ENCODE data around the gene ST8SIA5. TPM values are rescaled to one million over a fixed set of nuclear protein-coding genes. Genes with fewer than 3 reads are reported as not detected.

ST8SIA5 gene
- total and polyA plus RNA-seq, 10 donors = under 0.01 to 0.30 (median 0.07) TPM; not detected in 3

DNA sequence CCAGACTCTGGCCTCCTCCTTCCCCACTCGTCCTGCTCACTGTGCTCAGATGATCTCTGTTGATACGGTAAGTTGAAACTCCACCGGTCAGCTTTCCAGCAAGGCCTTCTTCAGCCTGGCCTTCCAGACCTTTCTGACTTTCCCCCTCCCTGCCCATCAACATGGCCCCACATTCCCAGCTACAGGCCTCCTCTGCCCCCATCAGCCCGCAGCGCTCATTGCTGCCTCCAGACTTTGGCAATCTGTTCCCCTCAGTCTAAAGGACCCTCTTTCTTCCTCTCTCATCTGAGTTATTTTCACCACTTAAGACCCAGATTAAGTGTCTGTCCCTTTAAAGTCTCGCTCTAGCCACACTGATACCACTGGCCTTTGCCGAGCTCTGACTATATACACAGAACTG is 110.4 kb downstream of the ST8SIA5 start:
- Histone ChIP-seq H3K27ac (no peak overlapping the region), H3K9me3 (no peaks in the 10 kb centered on the region), H3K4me1 (no peaks in the 10 kb centered on the region), H3K36me3 (no peaks in the 10 kb centered on the region), H3K4me3 (no peak overlapping the region), H3K27me3 (replicated peaks in 1 of 7) (no peaks in the 10 kb centered on the region)
- TF ChIP-seq POLR2A (IDR thresholded peaks at IDR 0.05) = no peak
- TF ChIP-seq, protein P1, sequence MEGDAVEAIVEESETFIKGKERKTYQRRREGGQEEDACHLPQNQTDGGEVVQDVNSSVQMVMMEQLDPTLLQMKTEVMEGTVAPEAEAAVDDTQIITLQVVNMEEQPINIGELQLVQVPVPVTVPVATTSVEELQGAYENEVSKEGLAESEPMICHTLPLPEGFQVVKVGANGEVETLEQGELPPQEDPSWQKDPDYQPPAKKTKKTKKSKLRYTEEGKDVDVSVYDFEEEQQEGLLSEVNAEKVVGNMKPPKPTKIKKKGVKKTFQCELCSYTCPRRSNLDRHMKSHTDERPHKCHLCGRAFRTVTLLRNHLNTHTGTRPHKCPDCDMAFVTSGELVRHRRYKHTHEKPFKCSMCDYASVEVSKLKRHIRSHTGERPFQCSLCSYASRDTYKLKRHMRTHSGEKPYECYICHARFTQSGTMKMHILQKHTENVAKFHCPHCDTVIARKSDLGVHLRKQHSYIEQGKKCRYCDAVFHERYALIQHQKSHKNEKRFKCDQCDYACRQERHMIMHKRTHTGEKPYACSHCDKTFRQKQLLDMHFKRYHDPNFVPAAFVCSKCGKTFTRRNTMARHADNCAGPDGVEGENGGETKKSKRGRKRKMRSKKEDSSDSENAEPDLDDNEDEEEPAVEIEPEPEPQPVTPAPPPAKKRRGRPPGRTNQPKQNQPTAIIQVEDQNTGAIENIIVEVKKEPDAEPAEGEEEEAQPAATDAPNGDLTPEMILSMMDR (IDR thresholded peaks at IDR 0.05 in 8 of 11, conservative IDR thresholded peaks at IDR 0.05 in 3 of 11) = no peak
- no peak for TF ChIP-seq POLR2AphosphoS5 (IDR thresholded peaks at IDR 0.05)
- WGBS, 5 donors = 85 to 89% (median 88%) methylated on average over 7 of the region's 7 CpGs
- DNase-seq = no peak
- intact Hi-C loops (cut with DNase I; ENCODE audit: low total_unique reads) = no loop called here

- no peak for DNase-seq
- Histone ChIP-seq H3K27ac (no peak overlapping the region), H3K36me3 (no peaks in the 10 kb centered on the region), H3K9me3 (no peaks in the 10 kb centered on the region), H3K4me1 (no peaks in the 10 kb centered on the region), H3K4me3 (no peak overlapping the region), H3K27me3 (replicated peaks in 1 of 7) (no peaks in the 10 kb centered on the region)
- intact Hi-C loops (cut with DNase I; ENCODE audit: low total_unique reads) = no loop called here
- TF ChIP-seq, protein P1 (IDR thresholded peaks at IDR 0.05 in 8 of 11, conservative IDR thresholded peaks at IDR 0.05 in 3 of 11) = no peak
- TF ChIP-seq POLR2AphosphoS5 (IDR thresholded peaks at IDR 0.05) = no peak
- TF ChIP-seq POLR2A (IDR thresholded peaks at IDR 0.05) = no peak
- 61 to 90% (median 83%) methylated on average over 3 to 5 of the region's 5 CpGs for WGBS, 5 donors
Observed at GRCh38 chr18:46642561-46642960, 114.3 kb downstream of the ST8SIA5 start.

DNA sequence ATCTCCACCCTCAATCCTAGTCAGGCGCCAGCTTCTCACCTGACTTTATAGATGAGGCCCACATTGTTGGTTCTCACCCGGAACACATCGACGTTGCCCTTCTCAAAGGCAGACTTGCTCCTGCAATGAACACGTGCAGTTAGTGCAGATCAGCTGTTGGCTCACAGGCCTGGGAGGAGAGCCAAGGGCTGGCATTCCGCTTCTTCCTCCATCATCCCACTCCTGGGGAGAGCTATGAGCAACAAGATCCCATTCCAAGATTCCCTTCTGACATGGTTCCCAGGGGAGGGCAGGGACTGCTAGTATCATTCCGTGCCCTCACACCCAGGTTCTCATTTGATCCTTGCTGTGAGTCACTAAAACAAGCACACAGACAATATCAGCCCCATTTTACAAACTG is 114.9 kb downstream of the ST8SIA5 start:
- DNase-seq = no peak
- 88 to 94% (median 91%) methylated on average over 7 of the region's 7 CpGs for WGBS, 5 donors
- intact Hi-C loops (cut with DNase I; ENCODE audit: low total_unique reads) = no loop called here
- H3K36me3 ChIP-seq = no peaks in the 10 kb centered on the region
- no peaks in the 10 kb centered on the region for H3K27me3 ChIP-seq (replicated peaks in 1 of 7)
- no peaks in the 10 kb centered on the region for H3K4me1 ChIP-seq
- H3K9me3 ChIP-seq = no peaks in the 10 kb centered on the region
- no peak overlapping the region for H3K4me3 ChIP-seq
- H3K27ac ChIP-seq = no peak overlapping the region
- TF ChIP-seq POLR2AphosphoS5 (IDR thresholded peaks at IDR 0.05) (no peak), POLR2A (IDR thresholded peaks at IDR 0.05) (no peak)
- TF ChIP-seq, protein P1 (IDR thresholded peaks at IDR 0.05 in 8 of 11, conservative IDR thresholded peaks at IDR 0.05 in 3 of 11) = no peak

DNA sequence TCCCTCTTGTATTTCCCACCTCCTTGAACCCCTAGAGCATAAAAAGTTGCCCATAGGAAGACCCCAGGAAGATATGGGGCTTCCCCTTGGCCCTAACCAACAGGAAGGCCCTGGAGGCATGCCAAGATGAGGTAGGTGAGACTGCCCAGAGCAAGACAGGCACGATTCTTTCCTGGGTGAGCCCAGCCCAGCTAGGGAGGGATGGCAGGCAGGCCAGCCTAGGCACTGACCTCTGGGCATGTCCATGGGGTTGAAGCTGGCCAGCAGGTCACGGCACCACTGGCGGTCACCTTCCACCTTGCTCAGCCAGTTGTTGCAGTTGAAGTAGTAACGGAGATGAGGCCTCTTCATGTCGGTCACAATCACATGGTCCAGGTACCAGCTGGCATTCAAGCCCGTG is 117.5 kb downstream of the ST8SIA5 start:
- TF ChIP-seq, protein P1 (IDR thresholded peaks at IDR 0.05 in 8 of 11, conservative IDR thresholded peaks at IDR 0.05 in 3 of 11) = no peak
- no peak for TF ChIP-seq POLR2A (IDR thresholded peaks at IDR 0.05)
- TF ChIP-seq POLR2AphosphoS5 (IDR thresholded peaks at IDR 0.05) = no peak
- Histone ChIP-seq H3K4me3 (no peak overlapping the region), H3K9me3 (no peaks in the 10 kb centered on the region), H3K27ac (no peak overlapping the region), H3K36me3 (no peaks in the 10 kb centered on the region), H3K4me1 (no peaks in the 10 kb centered on the region), H3K27me3 (replicated peaks in 1 of 7) (no peaks in the 10 kb centered on the region)
- WGBS, 5 donors = 88 to 96% (median 90%) methylated on average over 4 to 6 of the region's 6 CpGs
- intact Hi-C loops (cut with DNase I; ENCODE audit: low total_unique reads) = no loop called here
- no peak for DNase-seq
